ENCODE measurements around the gene CROCC2.
"Not testable (repeated sequence)": the region's sequence is repeated elsewhere in the genome, so short reads cannot be mapped to it uniquely, and the experiment has no call there.

Gene CROCC2

GRCh38 chr2:240966906-240967680 is 61.0 kb downstream of the CROCC2 start:
- no peak for DNase-seq (ENCODE audit: low read depth in 2 of 2)

- DNase-seq (ENCODE audit: low read depth in 2 of 2): no peak
These were observed 61.8 kb downstream of the CROCC2 start for GRCh38 chr2:240967681-240968621.

GRCh38 chr2:240968731-240969624 is 62.8 kb downstream of the CROCC2 start:
- no peak for DNase-seq (ENCODE audit: low read depth in 2 of 2)

- DNase-seq (ENCODE audit: low read depth in 2 of 2): no peak
These were observed 64.0 kb downstream of the CROCC2 start for GRCh38 chr2:240970104-240970503.

- no peak for DNase-seq (ENCODE audit: low read depth in 2 of 2)
These were observed 64.7 kb downstream of the CROCC2 start for GRCh38 chr2:240970816-240971215.

GRCh38 chr2:240972201-240972600 is 66.1 kb downstream of the CROCC2 start:
- no peak for DNase-seq (ENCODE audit: low read depth in 2 of 2)

- no peak for DNase-seq (ENCODE audit: low read depth in 2 of 2)
These were observed 66.7 kb downstream of the CROCC2 start for GRCh38 chr2:240972636-240973521.

- DNase-seq (ENCODE audit: low read depth in 2 of 2): no peak
These were observed 68.8 kb downstream of the CROCC2 start for GRCh38 chr2:240974771-240975572.

- not testable (repeated sequence) for DNase-seq (ENCODE audit: low read depth in 2 of 2)
These were observed 69.8 kb downstream of the CROCC2 start for GRCh38 chr2:240975903-240976302.

GRCh38 chr2:240981280-240981679 is 75.1 kb downstream of the CROCC2 start:
- no peak for DNase-seq (ENCODE audit: low read depth in 2 of 2)

GRCh38 chr2:240981871-240982800 is 76.0 kb downstream of the CROCC2 start:
- DNase-seq (ENCODE audit: low read depth in 2 of 2): no peak

- DNase-seq (ENCODE audit: low read depth in 2 of 2): no peak
These were observed 76.7 kb downstream of the CROCC2 start for GRCh38 chr2:240982821-240983281.

GRCh38 chr2:240983361-240983995 is 77.3 kb downstream of the CROCC2 start:
- peak in 1 of 2 donors; percentile 22 for DNase-seq (ENCODE audit: low read depth in 2 of 2)

- no peak for DNase-seq (ENCODE audit: low read depth in 2 of 2)
These were observed 77.9 kb downstream of the CROCC2 start for GRCh38 chr2:240983996-240984498.

GRCh38 chr2:240985881-240986786 is 80.0 kb downstream of the CROCC2 start:
- no peak for DNase-seq (ENCODE audit: low read depth in 2 of 2)

GRCh38 chr2:240986787-240987411 is 80.8 kb downstream of the CROCC2 start:
- DNase-seq (ENCODE audit: low read depth in 2 of 2): no peak

Measured in stimulated activated CD4-positive, alpha-beta T cell treated with anti-CD3 and anti-CD28 coated beads, Interleukin-15, amount 100 ng/mL, for 48 hours (primary cell).